HEK293 (cell line): ENCODE results near the gene ENGASE.

Experiments
- CTCF ChIA-PET: fragments of 350-600 bp; formaldehyde crosslinking; extraction: SDS; loops from one replicate; lab custom pipeline; 2021; ENCODE audit warnings: antibody characterized with exemption; lab: Yijun Ruan, JAX
- POLR2A ChIA-PET: fragments of 300-600 bp; formaldehyde crosslinking; extraction: SDS; loops from one replicate; lab custom pipeline; 2020; ENCODE audit warnings: antibody characterized with exemption, inconsistent platforms; lab: Yijun Ruan, JAX
- H3K27ac ChIP-seq: fragments of 200-500 bp; sonication (Bioruptor generic); 2 replicates; pipeline ENCODE4 v1.5.1; 2014; ENCODE audit warnings: low read depth, low read length, control low read depth, inconsistent platforms; ENCODE audit errors: extremely low read depth
- H3K36me3 ChIP-seq, 2 experiments: fragments of 200-500 bp in 1 of 2; sonication (Bioruptor generic) in 1 of 2; 1 replicate in 1 of 2; 2 replicates in 1 of 2; pipeline ENCODE4 v1.5.1; 2014 to 2017; ENCODE audit warnings: inconsistent platforms in 2 of 2, low read length in 2 of 2; ENCODE audit not compliant: control insufficient read depth in 2 of 2, insufficient read depth in 1 of 2
- H3K4me1 ChIP-seq: fragments of 200-500 bp; sonication (Bioruptor generic); 2 replicates; pipeline ENCODE4 v1.5.1; 2014; ENCODE audit warnings: mild to moderate bottlenecking, low read length, inconsistent platforms; ENCODE audit not compliant: control insufficient read depth, insufficient read depth
- H3K4me3 ChIP-seq: 2 replicates; pipeline ENCODE4 v1.5.1; 2011; ENCODE audit warnings: low read depth, mild to moderate bottlenecking, control low read depth, low read length, moderate library complexity
- H3K9me3 ChIP-seq: fragments of 200-500 bp; sonication (Bioruptor generic); 2 replicates; pipeline ENCODE4 v1.5.1; 2014; ENCODE audit warnings: low read depth, low read length, inconsistent platforms; ENCODE audit not compliant: control insufficient read depth, insufficient read depth
- GLIS1 ChIP-seq: fragments of 450-650 bp; formaldehyde crosslinking; IDR thresholded peaks from 2 replicates; pipeline ENCODE4 v1.5.1; 2016; ENCODE audit warnings: missing biosample characterization, missing genetic modification characterization
- HIC1 ChIP-seq: fragments of 450-650 bp; formaldehyde crosslinking; IDR thresholded peaks from 2 replicates; pipeline ENCODE4 v1.5.1; 2016; ENCODE audit warnings: missing biosample characterization, missing genetic modification characterization
- KLF1 ChIP-seq: fragments of 450-650 bp; formaldehyde crosslinking; IDR thresholded peaks from 2 replicates; pipeline ENCODE4 v1.5.1; 2016; ENCODE audit warnings: missing biosample characterization, missing genetic modification characterization
- KLF8 ChIP-seq: fragments of 450-650 bp; formaldehyde crosslinking; IDR thresholded peaks from 2 replicates; pipeline ENCODE4 v1.5.1; 2016; ENCODE audit warnings: missing biosample characterization, missing genetic modification characterization
- ZBTB11 ChIP-seq: fragments of 450-650 bp; formaldehyde crosslinking; conservative IDR thresholded peaks from 2 replicates; pipeline ENCODE4 v1.5.1; 2016; ENCODE audit warnings: low read depth, missing biosample characterization, missing genetic modification characterization
- ZBTB17 ChIP-seq: fragments of 450-650 bp; formaldehyde crosslinking; IDR thresholded peaks from 2 replicates; pipeline ENCODE4 v1.5.1; 2016; ENCODE audit warnings: missing biosample characterization, missing genetic modification characterization
- ZBTB48 ChIP-seq: fragments of 450-650 bp; formaldehyde crosslinking; IDR thresholded peaks from 2 replicates; pipeline ENCODE4 v1.5.1; 2016; ENCODE audit warnings: missing biosample characterization, missing genetic modification characterization
- ZEB2 ChIP-seq: fragments of 450-650 bp; formaldehyde crosslinking; IDR thresholded peaks from 2 replicates; pipeline ENCODE4 v1.5.1; 2016; ENCODE audit warnings: missing biosample characterization, missing genetic modification characterization
- ZFP37 ChIP-seq: fragments of 450-650 bp; formaldehyde crosslinking; IDR thresholded peaks from 2 replicates; pipeline ENCODE4 v1.5.1; 2016; ENCODE audit warnings: missing biosample characterization, missing genetic modification characterization
- ZNF121 ChIP-seq: fragments of 450-650 bp; formaldehyde crosslinking; IDR thresholded peaks from 2 replicates; pipeline ENCODE4 v1.5.1; 2016; ENCODE audit warnings: missing biosample characterization, missing genetic modification characterization
- ZNF169 ChIP-seq: fragments of 450-650 bp; formaldehyde crosslinking; IDR thresholded peaks from 2 replicates; pipeline ENCODE4 v1.5.1; 2016; ENCODE audit warnings: missing biosample characterization, missing genetic modification characterization
- ZNF24 ChIP-seq: fragments of 450-650 bp; formaldehyde crosslinking; IDR thresholded peaks from 2 replicates; pipeline ENCODE4 v1.5.1; 2016; ENCODE audit warnings: missing biosample characterization, missing genetic modification characterization
- ZNF26 ChIP-seq: fragments of 450-650 bp; formaldehyde crosslinking; IDR thresholded peaks from 2 replicates; pipeline ENCODE4 v1.5.1; 2016; ENCODE audit warnings: missing biosample characterization, missing genetic modification characterization
- ZNF366 ChIP-seq: fragments of 450-650 bp; formaldehyde crosslinking; conservative IDR thresholded peaks from 2 replicates; pipeline ENCODE4 v1.5.1; 2016; ENCODE audit warnings: missing biosample characterization, missing genetic modification characterization
- ZNF600 ChIP-seq: fragments of 450-650 bp; formaldehyde crosslinking; IDR thresholded peaks from 2 replicates; pipeline ENCODE4 v1.5.1; 2016; ENCODE audit warnings: missing biosample characterization, missing genetic modification characterization
- ZNF629 ChIP-seq: fragments of 450-650 bp; formaldehyde crosslinking; IDR thresholded peaks from 2 replicates; pipeline ENCODE4 v1.5.1; 2017; ENCODE audit warnings: missing biosample characterization, missing genetic modification characterization
- ZNF664 ChIP-seq: fragments of 450-650 bp; formaldehyde crosslinking; IDR thresholded peaks from 2 replicates; pipeline ENCODE4 v1.5.1; 2016; ENCODE audit warnings: missing biosample characterization, missing genetic modification characterization
- ZNF747 ChIP-seq: fragments of 450-650 bp; formaldehyde crosslinking; IDR thresholded peaks from 2 replicates; pipeline ENCODE4 v1.5.1; 2016; ENCODE audit warnings: missing biosample characterization, missing genetic modification characterization
- ZNF792 ChIP-seq: fragments of 450-650 bp; formaldehyde crosslinking; IDR thresholded peaks from 2 replicates; pipeline ENCODE4 v1.5.1; 2016; ENCODE audit warnings: missing biosample characterization, missing genetic modification characterization
- TF ChIP-seq, protein P1 (sequence below): fragments of 450-650 bp; formaldehyde crosslinking; IDR thresholded peaks from 2 replicates; pipeline ENCODE4 v1.5.1; 2016; ENCODE audit warnings: missing biosample characterization, missing genetic modification characterization
- TF ChIP-seq, protein P2 (sequence below): fragments of 450-650 bp; formaldehyde crosslinking; IDR thresholded peaks from 2 replicates; pipeline ENCODE4 v1.5.1; 2016; ENCODE audit warnings: missing biosample characterization, missing genetic modification characterization, borderline replicate concordance

ENGASE gene

GRCh38 chr17:79026376-79027273 lies 48.0 kb upstream of the ENGASE start:
- peak overlapping the region; percentile 9 for H3K4me3 ChIP-seq
- POLR2A ChIA-PET = interaction anchor here (0.5 to 2.7 kb wide), 14 partner anchors 10 to 1074 kb away, joined by 3 to 19 read pairs (median 4); partner anchors contain the start of genes CANT1, ENGASE and LGALS3BP
- CTCF ChIA-PET = interaction anchor here (0.8 to 5.5 kb wide), 14 partner anchors 9 to 374 kb away, joined by 3 to 67 read pairs (median 6); no protein-coding TSS in a partner anchor
- peaks cover 26% of the 10 kb centered on the region for H3K4me1 ChIP-seq
- H3K36me3 ChIP-seq = no peaks in the 10 kb centered on the region
- H3K9me3 ChIP-seq = no peaks in the 10 kb centered on the region
- H3K27ac ChIP-seq = peak overlapping the region; percentile 7; the same call in 1 of the 2 replicates
- TF ChIP-seq ZNF629 (tag by site-specific recombination) = 0 out of 2 replicates have a peak, but pooled peaks have one; percentile 63
- peak; percentile 67 for TF ChIP-seq ZNF600 (tag by site-specific recombination)
- TF ChIP-seq ZBTB11 (tag by site-specific recombination) = peak; percentile 80
- TF ChIP-seq ZNF169 (tag by site-specific recombination) = no peak
- TF ChIP-seq KLF1 = peak; percentile 46; the same call in 1 of the 2 replicates
- TF ChIP-seq KLF8 (tag by site-specific recombination) = peak; percentile 70
- peak; percentile 54 for TF ChIP-seq GLIS1
- TF ChIP-seq ZBTB17 (tag by site-specific recombination) = peak; percentile 22
- TF ChIP-seq, protein P1, sequence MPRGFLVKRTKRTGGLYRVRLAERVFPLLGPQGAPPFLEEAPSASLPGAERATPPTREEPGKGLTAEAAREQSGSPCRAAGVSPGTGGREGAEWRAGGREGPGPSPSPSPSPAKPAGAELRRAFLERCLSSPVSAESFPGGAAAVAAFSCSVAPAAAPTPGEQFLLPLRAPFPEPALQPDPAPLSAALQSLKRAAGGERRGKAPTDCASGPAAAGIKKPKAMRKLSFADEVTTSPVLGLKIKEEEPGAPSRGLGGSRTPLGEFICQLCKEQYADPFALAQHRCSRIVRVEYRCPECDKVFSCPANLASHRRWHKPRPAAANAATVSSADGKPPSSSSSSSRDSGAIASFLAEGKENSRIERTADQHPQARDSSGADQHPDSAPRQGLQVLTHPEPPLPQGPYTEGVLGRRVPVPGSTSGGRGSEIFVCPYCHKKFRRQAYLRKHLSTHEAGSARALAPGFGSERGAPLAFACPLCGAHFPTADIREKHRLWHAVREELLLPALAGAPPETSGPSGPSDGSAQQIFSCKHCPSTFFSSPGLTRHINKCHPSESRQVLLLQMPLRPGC = 0 out of 2 replicates have a peak, but pooled peaks have one; percentile 31
- 0 out of 2 replicates have a peak, but pooled peaks have one; percentile 26 for TF ChIP-seq ZFP37 (tag by site-specific recombination)
- peak; percentile 72; the same call in 1 of the 2 replicates for TF ChIP-seq ZEB2 (tag by site-specific recombination)
- peak; percentile 62; the same call in 1 of the 2 replicates for TF ChIP-seq ZNF366 (tag by site-specific recombination)
- TF ChIP-seq ZNF747 = no peak
- TF ChIP-seq ZNF664 (tag by site-specific recombination) = no peak
- 0 out of 2 replicates have a peak, but pooled peaks have one; percentile 61 for TF ChIP-seq ZNF24 (tag by site-specific recombination)
- TF ChIP-seq ZNF121 (tag by site-specific recombination) = no peak
- TF ChIP-seq, protein P2, sequence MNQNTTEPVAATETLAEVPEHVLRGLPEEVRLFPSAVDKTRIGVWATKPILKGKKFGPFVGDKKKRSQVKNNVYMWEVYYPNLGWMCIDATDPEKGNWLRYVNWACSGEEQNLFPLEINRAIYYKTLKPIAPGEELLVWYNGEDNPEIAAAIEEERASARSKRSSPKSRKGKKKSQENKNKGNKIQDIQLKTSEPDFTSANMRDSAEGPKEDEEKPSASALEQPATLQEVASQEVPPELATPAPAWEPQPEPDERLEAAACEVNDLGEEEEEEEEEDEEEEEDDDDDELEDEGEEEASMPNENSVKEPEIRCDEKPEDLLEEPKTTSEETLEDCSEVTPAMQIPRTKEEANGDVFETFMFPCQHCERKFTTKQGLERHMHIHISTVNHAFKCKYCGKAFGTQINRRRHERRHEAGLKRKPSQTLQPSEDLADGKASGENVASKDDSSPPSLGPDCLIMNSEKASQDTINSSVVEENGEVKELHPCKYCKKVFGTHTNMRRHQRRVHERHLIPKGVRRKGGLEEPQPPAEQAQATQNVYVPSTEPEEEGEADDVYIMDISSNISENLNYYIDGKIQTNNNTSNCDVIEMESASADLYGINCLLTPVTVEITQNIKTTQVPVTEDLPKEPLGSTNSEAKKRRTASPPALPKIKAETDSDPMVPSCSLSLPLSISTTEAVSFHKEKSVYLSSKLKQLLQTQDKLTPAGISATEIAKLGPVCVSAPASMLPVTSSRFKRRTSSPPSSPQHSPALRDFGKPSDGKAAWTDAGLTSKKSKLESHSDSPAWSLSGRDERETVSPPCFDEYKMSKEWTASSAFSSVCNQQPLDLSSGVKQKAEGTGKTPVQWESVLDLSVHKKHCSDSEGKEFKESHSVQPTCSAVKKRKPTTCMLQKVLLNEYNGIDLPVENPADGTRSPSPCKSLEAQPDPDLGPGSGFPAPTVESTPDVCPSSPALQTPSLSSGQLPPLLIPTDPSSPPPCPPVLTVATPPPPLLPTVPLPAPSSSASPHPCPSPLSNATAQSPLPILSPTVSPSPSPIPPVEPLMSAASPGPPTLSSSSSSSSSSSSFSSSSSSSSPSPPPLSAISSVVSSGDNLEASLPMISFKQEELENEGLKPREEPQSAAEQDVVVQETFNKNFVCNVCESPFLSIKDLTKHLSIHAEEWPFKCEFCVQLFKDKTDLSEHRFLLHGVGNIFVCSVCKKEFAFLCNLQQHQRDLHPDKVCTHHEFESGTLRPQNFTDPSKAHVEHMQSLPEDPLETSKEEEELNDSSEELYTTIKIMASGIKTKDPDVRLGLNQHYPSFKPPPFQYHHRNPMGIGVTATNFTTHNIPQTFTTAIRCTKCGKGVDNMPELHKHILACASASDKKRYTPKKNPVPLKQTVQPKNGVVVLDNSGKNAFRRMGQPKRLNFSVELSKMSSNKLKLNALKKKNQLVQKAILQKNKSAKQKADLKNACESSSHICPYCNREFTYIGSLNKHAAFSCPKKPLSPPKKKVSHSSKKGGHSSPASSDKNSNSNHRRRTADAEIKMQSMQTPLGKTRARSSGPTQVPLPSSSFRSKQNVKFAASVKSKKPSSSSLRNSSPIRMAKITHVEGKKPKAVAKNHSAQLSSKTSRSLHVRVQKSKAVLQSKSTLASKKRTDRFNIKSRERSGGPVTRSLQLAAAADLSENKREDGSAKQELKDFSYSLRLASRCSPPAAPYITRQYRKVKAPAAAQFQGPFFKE (tag by site-specific recombination) = no peak
- no peak for TF ChIP-seq ZNF792 (tag by site-specific recombination)
- TF ChIP-seq ZNF26 = no peak
- no peak for TF ChIP-seq HIC1 (tag by site-specific recombination)
- 0 out of 2 replicates have a peak, but pooled peaks have one; percentile 24 for TF ChIP-seq ZBTB48 (tag by site-specific recombination)
